Hepatocyte (in vitro differentiated cells): ENCODE data around the gene CEMP1. TPM values are rescaled to one million over a fixed set of nuclear protein-coding genes. Genes with fewer than 3 reads are reported as not detected.
"Not testable (repeated sequence)": the region's sequence is repeated elsewhere in the genome, so short reads cannot be mapped to it uniquely, and the experiment has no call there.

ENCODE experiments used
- DNase-seq: peaks from one replicate; pipeline ENCODE4 v3.0.0-alpha.2; 2016; ENCODE audit warnings: low spot score
- H2AFZ ChIP-seq: fragments of 200-600 bp; sonication (generic); 2 replicates; pipeline ENCODE4 v1.6.0; 2016; ENCODE audit warnings: antibody characterized with exemption, mild to moderate bottlenecking
- H3K27ac ChIP-seq: fragments of 200-600 bp; sonication (generic); 2 replicates; pipeline ENCODE4 v1.5.1; 2016; ENCODE audit warnings: mild to moderate bottlenecking
- H3K27me3 ChIP-seq: fragments of 200-600 bp; sonication (generic); 2 replicates; pipeline ENCODE4 v1.6.1; 2016
- H3K36me3 ChIP-seq: fragments of 200-600 bp; sonication (generic); replicated peaks from 2 replicates; pipeline ENCODE4 v1.5.1; 2016; ENCODE audit warnings: low read depth; ENCODE audit not compliant: insufficient read depth
- H3K4me1 ChIP-seq: fragments of 200-600 bp; sonication (generic); 2 replicates; pipeline ENCODE4 v1.5.1; 2016; ENCODE audit warnings: mild to moderate bottlenecking, moderate library complexity; ENCODE audit not compliant: insufficient read depth
- H3K4me2 ChIP-seq: fragments of 200-600 bp; sonication (generic); 2 replicates; pipeline ENCODE4 v1.6.0; 2016
- H3K4me3 ChIP-seq: fragments of 200-600 bp; sonication (generic); 2 replicates; pipeline ENCODE4 v1.5.1; 2016; ENCODE audit warnings: mild to moderate bottlenecking
- H3K79me2 ChIP-seq: fragments of 200-600 bp; sonication (generic); 2 replicates; pipeline ENCODE4 v1.6.0; 2017; ENCODE audit warnings: mild to moderate bottlenecking
- H3K9me2 ChIP-seq: fragments of 200-600 bp; sonication (generic); replicated peaks from 2 replicates; pipeline ENCODE4 v1.6.0; 2017; ENCODE audit warnings: mild to moderate bottlenecking; ENCODE audit not compliant: insufficient read depth
- H3K9me3 ChIP-seq: fragments of 200-600 bp; sonication (generic); 2 replicates; pipeline ENCODE4 v1.5.1; 2016; ENCODE audit warnings: low read depth, mild to moderate bottlenecking
- H4K20me1 ChIP-seq: fragments of 200-600 bp; sonication (generic); 2 replicates; pipeline ENCODE4 v1.6.0; 2016; ENCODE audit warnings: mild to moderate bottlenecking; ENCODE audit not compliant: insufficient read depth, poor library complexity, severe bottlenecking
- CTCF ChIP-seq: fragments of 200-600 bp; sonication (generic); IDR thresholded peaks from 2 replicates; pipeline ENCODE4 v1.5.1; 2016; ENCODE audit warnings: antibody characterized with exemption, mild to moderate bottlenecking; ENCODE audit not compliant: poor library complexity
- WGBS: methylation state at CpG from one replicate; pipeline ENCODE4 v1.1.6; 2016; ENCODE audit warnings: low lambda C conversion rate; ENCODE audit errors: missing lambda C conversion rate; 5-methylcytosine and 5-hydroxymethylcytosine counted together
- polyA plus RNA-seq: library from polyadenylated mRNA; unstranded; fragments of >200 nt; fragmentation: Nextera tagmentation; extraction: Ambion mirVana; gene quantifications from 2 replicates; pipeline ENCODE4 v1.2.1, GENCODE V29; 2016
- total RNA-seq: library from RNA; depleted of rRNA; stranded (reverse); fragments of >200 nt; gene quantifications from 2 replicates; pipeline ENCODE4 v1.2.3, GENCODE V29; 2014

CEMP1 gene
- total and polyA plus RNA-seq, 2 experiments from 2014 or later, result 11.1 TPM; not detected in 1

GRCh38 chr16:2551420-2551889, 20.2 kb upstream of the CEMP1 start:
- 40% methylated on average over 15 of the region's 17 CpGs for WGBS
- peak; percentile 48 for DNase-seq
- H3K4me1 ChIP-seq, H3K9me3 ChIP-seq, H4K20me1 ChIP-seq, H3K27me3 ChIP-seq, H3K79me2 ChIP-seq, H3K36me3 ChIP-seq, H2AFZ ChIP-seq, H3K9me2 ChIP-seq, H3K4me3 ChIP-seq: not testable (repeated sequence)
- peak; percentile 31 for TF ChIP-seq CTCF
- Histone ChIP-seq H3K4me2 (peak overlapping the region; percentile 70), H3K27ac (peak overlapping the region; percentile 92)

GRCh38 chr16:2550283-2550878, 19.2 kb upstream of the CEMP1 start:
- H3K27me3 ChIP-seq, H3K4me3 ChIP-seq, H3K4me2 ChIP-seq, H3K4me1 ChIP-seq, H3K9me2 ChIP-seq, H2AFZ ChIP-seq, H3K36me3 ChIP-seq, H4K20me1 ChIP-seq, DNase-seq, H3K27ac ChIP-seq, H3K9me3 ChIP-seq: not testable (repeated sequence)
- no CpG with 5 or more reads among the region's 14 CpGs for WGBS
- peaks cover 16% of the 10 kb centered on the region for H3K79me2 ChIP-seq

GRCh38 chr16:2543771-2544170, 12.6 kb upstream of the CEMP1 start:
- not testable (repeated sequence) for DNase-seq, H3K9me2 ChIP-seq, H3K9me3 ChIP-seq, H2AFZ ChIP-seq, H3K36me3 ChIP-seq, H3K4me3 ChIP-seq, H3K27ac ChIP-seq, H3K4me2 ChIP-seq, H3K27me3 ChIP-seq
- Histone ChIP-seq H3K4me1 (peaks cover 12% of the 10 kb centered on the region), H4K20me1 (peaks cover 41% of the 10 kb centered on the region), H3K79me2 (peaks cover 67% of the 10 kb centered on the region)
- WGBS, result 91% methylated on average over 14 of the region's 14 CpGs

GRCh38 chr16:2541409-2541808, 10.2 kb upstream of the CEMP1 start:
- not testable (repeated sequence) for H3K36me3 ChIP-seq, H3K4me2 ChIP-seq, H3K9me3 ChIP-seq, H3K27ac ChIP-seq, H3K9me2 ChIP-seq, H3K27me3 ChIP-seq, H3K4me3 ChIP-seq, H2AFZ ChIP-seq
- Histone ChIP-seq H4K20me1 (peaks cover 44% of the 10 kb centered on the region), H3K79me2 (peaks cover 67% of the 10 kb centered on the region), H3K4me1 (peaks cover 12% of the 10 kb centered on the region)
- peak; percentile 41 for DNase-seq
- 78% methylated on average over 6 of the region's 6 CpGs for WGBS

- H3K9me3 ChIP-seq, H3K27me3 ChIP-seq, H3K4me3 ChIP-seq, H2AFZ ChIP-seq, H3K36me3 ChIP-seq, DNase-seq, H3K4me2 ChIP-seq, H3K9me2 ChIP-seq, H3K27ac ChIP-seq: not testable (repeated sequence)
- peaks cover 43% of the 10 kb centered on the region for H4K20me1 ChIP-seq
- H3K79me2 ChIP-seq, result peaks cover 62% of the 10 kb centered on the region
- H3K4me1 ChIP-seq, result peaks cover 12% of the 10 kb centered on the region
- 92% methylated on average over 4 of the region's 4 CpGs for WGBS
Observed at GRCh38 chr16:2540912-2541311, 9.7 kb upstream of the CEMP1 start.
